WTC11 (cell line): Measurements from ENCODE around the gene MYH1. TPM values are rescaled to one million over a fixed set of nuclear protein-coding genes. Genes with fewer than 3 reads are reported as not detected.

Experiments
- ATAC-seq: fragments of 200-7000 bp; cut with Tn5 transposase; 2 replicates; pipeline ENCODE4 v1.10.0; 2021; ENCODE audit warnings: mild to moderate bottlenecking, moderate library complexity
- CTCF ChIA-PET: fragments of 300-600 bp; sonication (Branson Sonifier 250); formaldehyde crosslinking; loops from one replicate; lab custom pipeline; 2021; ENCODE audit warnings: antibody characterized with exemption; lab: Charles Lee
- POLR2A ChIA-PET: fragments of 350-600 bp; sonication (Branson Sonifier 250); formaldehyde crosslinking; loops from one replicate; lab custom pipeline; 2021; ENCODE audit warnings: antibody characterized with exemption; lab: Charles Lee
- DNase-seq: peaks from one replicate; pipeline ENCODE4 v3.0.0; 2021; ENCODE audit warnings: low spot score
- H3K27ac Mint-ChIP-seq: 2 replicates; pipeline ENCODE4 v1.8.0; 2021; ENCODE audit warnings: mixed read lengths
- H3K27me3 Mint-ChIP-seq: 2 replicates; pipeline ENCODE4 v1.8.0; 2021; ENCODE audit warnings: low read depth, mild to moderate bottlenecking, moderate library complexity, mixed read lengths
- H3K36me3 Mint-ChIP-seq: 2 replicates; pipeline ENCODE4 v1.8.0; 2021; ENCODE audit warnings: mixed read lengths
- H3K4me1 Mint-ChIP-seq: 2 replicates; pipeline ENCODE4 v1.8.0; 2022; ENCODE audit warnings: mixed read lengths
- H3K4me3 Mint-ChIP-seq: 2 replicates; pipeline ENCODE4 v1.8.0; 2021; ENCODE audit warnings: mild to moderate bottlenecking, moderate library complexity, mixed read lengths
- H3K9me3 Mint-ChIP-seq: 2 replicates; pipeline ENCODE4 v1.8.0; 2021; ENCODE audit warnings: mixed read lengths
- CREB1 ChIP-seq: sonication (generic); formaldehyde crosslinking; IDR thresholded peaks from 2 replicates; pipeline ENCODE4 v1.8.0; 2023; ENCODE audit warnings: mild to moderate bottlenecking, missing genetic modification reagents
- FOXJ3 ChIP-seq: sonication (generic); formaldehyde crosslinking; IDR thresholded peaks from 2 replicates; pipeline ENCODE4 v1.9.0; 2021; ENCODE audit warnings: missing genetic modification reagents, mild to moderate bottlenecking, borderline replicate concordance
- JUN ChIP-seq: sonication (generic); formaldehyde crosslinking; IDR thresholded peaks from 2 replicates; pipeline ENCODE4 v1.8.0; 2023; ENCODE audit warnings: mild to moderate bottlenecking, missing genetic modification reagents
- NR1H2 ChIP-seq: sonication (generic); formaldehyde crosslinking; IDR thresholded peaks from 2 replicates; pipeline ENCODE4 v1.9.0; 2021; ENCODE audit warnings: mild to moderate bottlenecking, moderate library complexity, missing genetic modification reagents
- TEAD4 ChIP-seq: sonication (generic); formaldehyde crosslinking; IDR thresholded peaks from 2 replicates; pipeline ENCODE4 v1.8.0; 2022; ENCODE audit warnings: mild to moderate bottlenecking, missing genetic modification reagents
- ZNF138 ChIP-seq: sonication (generic); formaldehyde crosslinking; conservative IDR thresholded peaks from 2 replicates; pipeline ENCODE4 v1.8.1; 2022; ENCODE audit warnings: mild to moderate bottlenecking, moderate library complexity, missing genetic modification reagents
- ZNF317 ChIP-seq: sonication (generic); formaldehyde crosslinking; IDR thresholded peaks from 2 replicates; pipeline ENCODE4 v1.8.1; 2023; ENCODE audit warnings: low read depth, mild to moderate bottlenecking, moderate library complexity, missing genetic modification reagents, borderline replicate concordance
- total RNA-seq: library from RNA; stranded (reverse); gene quantifications from 3 replicates; pipeline ENCODE4 v1.2.3, GENCODE V29; 2021
- TF ChIP-seq, protein P1 (sequence below): sonication (generic); formaldehyde crosslinking; conservative IDR thresholded peaks from 2 replicates; pipeline ENCODE4 v1.8.1; 2023; ENCODE audit warnings: mild to moderate bottlenecking, low read depth, missing genetic modification reagents, moderate library complexity
- TF ChIP-seq, protein P2 (sequence below): sonication (generic); formaldehyde crosslinking; IDR thresholded peaks from 2 replicates; pipeline ENCODE4 v1.8.1; 2022; ENCODE audit warnings: mild to moderate bottlenecking, missing genetic modification reagents, moderate library complexity, borderline replicate concordance
- TF ChIP-seq, protein P3 (sequence below): fragments of 250-450 bp; sonication (Bioruptor Pico); IDR thresholded peaks from 2 replicates; pipeline ENCODE4 v1.8.0; 2021; ENCODE audit warnings: mild to moderate bottlenecking
- TF ChIP-seq, protein P4 (sequence below): sonication (generic); formaldehyde crosslinking; IDR thresholded peaks from 2 replicates; pipeline ENCODE4 v1.8.1; 2023; ENCODE audit warnings: mild to moderate bottlenecking, missing genetic modification reagents
- TF ChIP-seq, protein P5 (sequence below): sonication (generic); formaldehyde crosslinking; IDR thresholded peaks from 2 replicates; pipeline ENCODE4 v1.8.0; 2022; ENCODE audit warnings: mild to moderate bottlenecking, missing genetic modification reagents
- TF ChIP-seq, protein P6 (sequence below): sonication (generic); formaldehyde crosslinking; IDR thresholded peaks from 2 replicates; pipeline ENCODE4 v1.8.1; 2022; ENCODE audit warnings: low read depth, missing genetic modification reagents, borderline replicate concordance
- TF ChIP-seq, protein P7 (sequence below): sonication (generic); formaldehyde crosslinking; IDR thresholded peaks from 2 replicates; pipeline ENCODE4 v1.8.1; 2022; ENCODE audit warnings: missing genetic modification reagents, borderline replicate concordance

MYH1 gene
- total RNA-seq, 1 experiment from 2014 or later = not detected

DNA sequence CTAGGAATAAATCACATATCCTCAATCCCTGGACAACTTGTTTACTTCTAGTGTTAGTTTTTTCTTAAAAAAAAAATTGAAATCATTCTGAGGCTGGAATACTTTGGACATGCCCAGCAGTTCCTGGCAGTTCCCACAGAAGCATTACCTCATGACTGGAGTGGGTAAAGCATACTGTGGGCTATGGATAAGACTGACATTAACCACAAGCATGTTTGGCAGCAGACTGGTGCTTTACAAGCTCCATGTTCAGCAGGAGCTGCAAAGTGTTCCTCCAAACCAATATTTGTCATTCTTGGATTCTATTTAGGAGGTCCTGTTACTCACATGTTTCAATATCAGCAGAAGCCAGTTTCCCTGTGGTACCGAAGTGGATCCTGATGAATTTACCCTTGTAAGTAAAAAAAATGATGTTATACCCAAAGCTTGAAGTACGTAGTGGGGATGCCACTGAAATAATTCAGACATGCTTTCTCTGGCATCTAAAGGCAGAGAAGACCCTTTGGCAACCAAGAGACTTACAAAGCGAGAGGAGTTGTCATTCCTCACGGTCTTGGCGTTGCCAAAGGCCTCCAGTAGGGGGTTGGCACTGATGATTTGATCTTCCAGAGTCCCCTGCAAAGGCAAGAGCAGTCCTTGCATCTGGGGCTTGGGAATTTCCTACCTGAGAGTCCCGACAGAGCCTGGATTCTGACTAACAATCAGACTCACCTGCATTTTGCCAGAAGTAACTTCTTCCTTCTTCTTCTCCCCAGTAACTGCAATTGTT lies 4.9 kb downstream of the MYH1 start (continued):
- TF ChIP-seq, protein P1, sequence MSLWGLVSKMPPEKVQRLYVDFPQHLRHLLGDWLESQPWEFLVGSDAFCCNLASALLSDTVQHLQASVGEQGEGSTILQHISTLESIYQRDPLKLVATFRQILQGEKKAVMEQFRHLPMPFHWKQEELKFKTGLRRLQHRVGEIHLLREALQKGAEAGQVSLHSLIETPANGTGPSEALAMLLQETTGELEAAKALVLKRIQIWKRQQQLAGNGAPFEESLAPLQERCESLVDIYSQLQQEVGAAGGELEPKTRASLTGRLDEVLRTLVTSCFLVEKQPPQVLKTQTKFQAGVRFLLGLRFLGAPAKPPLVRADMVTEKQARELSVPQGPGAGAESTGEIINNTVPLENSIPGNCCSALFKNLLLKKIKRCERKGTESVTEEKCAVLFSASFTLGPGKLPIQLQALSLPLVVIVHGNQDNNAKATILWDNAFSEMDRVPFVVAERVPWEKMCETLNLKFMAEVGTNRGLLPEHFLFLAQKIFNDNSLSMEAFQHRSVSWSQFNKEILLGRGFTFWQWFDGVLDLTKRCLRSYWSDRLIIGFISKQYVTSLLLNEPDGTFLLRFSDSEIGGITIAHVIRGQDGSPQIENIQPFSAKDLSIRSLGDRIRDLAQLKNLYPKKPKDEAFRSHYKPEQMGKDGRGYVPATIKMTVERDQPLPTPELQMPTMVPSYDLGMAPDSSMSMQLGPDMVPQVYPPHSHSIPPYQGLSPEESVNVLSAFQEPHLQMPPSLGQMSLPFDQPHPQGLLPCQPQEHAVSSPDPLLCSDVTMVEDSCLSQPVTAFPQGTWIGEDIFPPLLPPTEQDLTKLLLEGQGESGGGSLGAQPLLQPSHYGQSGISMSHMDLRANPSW (CRISPR knock-in tag) = no peak
- TF ChIP-seq, protein P2, sequence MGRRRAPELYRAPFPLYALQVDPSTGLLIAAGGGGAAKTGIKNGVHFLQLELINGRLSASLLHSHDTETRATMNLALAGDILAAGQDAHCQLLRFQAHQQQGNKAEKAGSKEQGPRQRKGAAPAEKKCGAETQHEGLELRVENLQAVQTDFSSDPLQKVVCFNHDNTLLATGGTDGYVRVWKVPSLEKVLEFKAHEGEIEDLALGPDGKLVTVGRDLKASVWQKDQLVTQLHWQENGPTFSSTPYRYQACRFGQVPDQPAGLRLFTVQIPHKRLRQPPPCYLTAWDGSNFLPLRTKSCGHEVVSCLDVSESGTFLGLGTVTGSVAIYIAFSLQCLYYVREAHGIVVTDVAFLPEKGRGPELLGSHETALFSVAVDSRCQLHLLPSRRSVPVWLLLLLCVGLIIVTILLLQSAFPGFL = no peak

DNA sequence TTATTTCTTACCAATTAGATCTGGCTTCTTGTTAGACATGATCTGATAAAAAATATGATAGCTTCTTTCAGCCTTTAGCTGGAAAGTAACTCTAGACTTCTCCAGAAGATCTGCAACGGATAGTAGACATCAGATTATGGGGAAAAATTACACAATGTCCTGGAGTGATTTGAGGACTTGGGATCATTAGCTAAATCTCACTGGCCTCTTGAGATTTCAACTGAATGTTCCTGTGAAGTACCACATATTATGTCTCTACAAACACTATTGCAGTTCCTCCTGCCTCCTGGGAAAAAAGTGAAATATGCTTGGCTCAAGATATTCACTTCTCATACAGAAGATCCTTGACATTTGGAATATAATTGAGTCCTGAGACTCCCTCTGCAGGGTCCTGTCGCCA lies 5.5 kb downstream of the MYH1 start:
- TF ChIP-seq, protein P3, sequence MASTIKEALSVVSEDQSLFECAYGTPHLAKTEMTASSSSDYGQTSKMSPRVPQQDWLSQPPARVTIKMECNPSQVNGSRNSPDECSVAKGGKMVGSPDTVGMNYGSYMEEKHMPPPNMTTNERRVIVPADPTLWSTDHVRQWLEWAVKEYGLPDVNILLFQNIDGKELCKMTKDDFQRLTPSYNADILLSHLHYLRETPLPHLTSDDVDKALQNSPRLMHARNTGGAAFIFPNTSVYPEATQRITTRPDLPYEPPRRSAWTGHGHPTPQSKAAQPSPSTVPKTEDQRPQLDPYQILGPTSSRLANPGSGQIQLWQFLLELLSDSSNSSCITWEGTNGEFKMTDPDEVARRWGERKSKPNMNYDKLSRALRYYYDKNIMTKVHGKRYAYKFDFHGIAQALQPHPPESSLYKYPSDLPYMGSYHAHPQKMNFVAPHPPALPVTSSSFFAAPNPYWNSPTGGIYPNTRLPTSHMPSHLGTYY (CRISPR knock-in tag) = no peak
- TF ChIP-seq FOXJ3 (CRISPR knock-in tag) (no peak), CREB1 (CRISPR knock-in tag) (no peak), NR1H2 (CRISPR knock-in tag) (no peak), TEAD4 (no peak), JUN (CRISPR knock-in tag) (no peak), ZNF138 (no peak), ZNF317 (CRISPR knock-in tag) (no peak)
- TF ChIP-seq, protein P4, sequence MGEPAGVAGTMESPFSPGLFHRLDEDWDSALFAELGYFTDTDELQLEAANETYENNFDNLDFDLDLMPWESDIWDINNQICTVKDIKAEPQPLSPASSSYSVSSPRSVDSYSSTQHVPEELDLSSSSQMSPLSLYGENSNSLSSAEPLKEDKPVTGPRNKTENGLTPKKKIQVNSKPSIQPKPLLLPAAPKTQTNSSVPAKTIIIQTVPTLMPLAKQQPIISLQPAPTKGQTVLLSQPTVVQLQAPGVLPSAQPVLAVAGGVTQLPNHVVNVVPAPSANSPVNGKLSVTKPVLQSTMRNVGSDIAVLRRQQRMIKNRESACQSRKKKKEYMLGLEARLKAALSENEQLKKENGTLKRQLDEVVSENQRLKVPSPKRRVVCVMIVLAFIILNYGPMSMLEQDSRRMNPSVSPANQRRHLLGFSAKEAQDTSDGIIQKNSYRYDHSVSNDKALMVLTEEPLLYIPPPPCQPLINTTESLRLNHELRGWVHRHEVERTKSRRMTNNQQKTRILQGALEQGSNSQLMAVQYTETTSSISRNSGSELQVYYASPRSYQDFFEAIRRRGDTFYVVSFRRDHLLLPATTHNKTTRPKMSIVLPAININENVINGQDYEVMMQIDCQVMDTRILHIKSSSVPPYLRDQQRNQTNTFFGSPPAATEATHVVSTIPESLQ (CRISPR knock-in tag) = no peak
- TF ChIP-seq, protein P5, sequence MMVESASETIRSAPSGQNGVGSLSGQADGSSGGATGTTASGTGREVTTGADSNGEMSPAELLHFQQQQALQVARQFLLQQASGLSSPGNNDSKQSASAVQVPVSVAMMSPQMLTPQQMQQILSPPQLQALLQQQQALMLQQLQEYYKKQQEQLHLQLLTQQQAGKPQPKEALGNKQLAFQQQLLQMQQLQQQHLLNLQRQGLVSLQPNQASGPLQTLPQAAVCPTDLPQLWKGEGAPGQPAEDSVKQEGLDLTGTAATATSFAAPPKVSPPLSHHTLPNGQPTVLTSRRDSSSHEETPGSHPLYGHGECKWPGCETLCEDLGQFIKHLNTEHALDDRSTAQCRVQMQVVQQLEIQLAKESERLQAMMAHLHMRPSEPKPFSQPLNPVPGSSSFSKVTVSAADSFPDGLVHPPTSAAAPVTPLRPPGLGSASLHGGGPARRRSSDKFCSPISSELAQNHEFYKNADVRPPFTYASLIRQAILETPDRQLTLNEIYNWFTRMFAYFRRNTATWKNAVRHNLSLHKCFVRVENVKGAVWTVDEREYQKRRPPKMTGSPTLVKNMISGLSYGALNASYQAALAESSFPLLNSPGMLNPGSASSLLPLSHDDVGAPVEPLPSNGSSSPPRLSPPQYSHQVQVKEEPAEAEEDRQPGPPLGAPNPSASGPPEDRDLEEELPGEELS (CRISPR knock-in tag) = no peak
- TF ChIP-seq, protein P6, sequence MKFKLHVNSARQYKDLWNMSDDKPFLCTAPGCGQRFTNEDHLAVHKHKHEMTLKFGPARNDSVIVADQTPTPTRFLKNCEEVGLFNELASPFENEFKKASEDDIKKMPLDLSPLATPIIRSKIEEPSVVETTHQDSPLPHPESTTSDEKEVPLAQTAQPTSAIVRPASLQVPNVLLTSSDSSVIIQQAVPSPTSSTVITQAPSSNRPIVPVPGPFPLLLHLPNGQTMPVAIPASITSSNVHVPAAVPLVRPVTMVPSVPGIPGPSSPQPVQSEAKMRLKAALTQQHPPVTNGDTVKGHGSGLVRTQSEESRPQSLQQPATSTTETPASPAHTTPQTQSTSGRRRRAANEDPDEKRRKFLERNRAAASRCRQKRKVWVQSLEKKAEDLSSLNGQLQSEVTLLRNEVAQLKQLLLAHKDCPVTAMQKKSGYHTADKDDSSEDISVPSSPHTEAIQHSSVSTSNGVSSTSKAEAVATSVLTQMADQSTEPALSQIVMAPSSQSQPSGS (CRISPR knock-in tag) = no peak
- TF ChIP-seq, protein P7, sequence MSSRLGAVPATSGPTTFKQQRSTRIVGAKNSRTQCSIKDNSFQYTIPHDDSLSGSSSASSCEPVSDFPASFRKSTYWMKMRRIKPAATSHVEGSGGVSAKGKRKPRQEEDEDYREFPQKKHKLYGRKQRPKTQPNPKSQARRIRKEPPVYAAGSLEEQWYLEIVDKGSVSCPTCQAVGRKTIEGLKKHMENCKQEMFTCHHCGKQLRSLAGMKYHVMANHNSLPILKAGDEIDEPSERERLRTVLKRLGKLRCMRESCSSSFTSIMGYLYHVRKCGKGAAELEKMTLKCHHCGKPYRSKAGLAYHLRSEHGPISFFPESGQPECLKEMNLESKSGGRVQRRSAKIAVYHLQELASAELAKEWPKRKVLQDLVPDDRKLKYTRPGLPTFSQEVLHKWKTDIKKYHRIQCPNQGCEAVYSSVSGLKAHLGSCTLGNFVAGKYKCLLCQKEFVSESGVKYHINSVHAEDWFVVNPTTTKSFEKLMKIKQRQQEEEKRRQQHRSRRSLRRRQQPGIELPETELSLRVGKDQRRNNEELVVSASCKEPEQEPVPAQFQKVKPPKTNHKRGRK (CRISPR knock-in tag) = no peak
- H3K36me3 Mint-ChIP-seq = no peaks in the 10 kb centered on the region
- no peak overlapping the region for H3K27ac Mint-ChIP-seq
- no peak for ATAC-seq
- H3K4me3 Mint-ChIP-seq = no peak overlapping the region
- POLR2A ChIA-PET = no interaction called here
- no peak for DNase-seq
- peaks cover 5% of the 10 kb centered on the region for H3K4me1 Mint-ChIP-seq
- CTCF ChIA-PET = interaction anchor here (1.3 kb wide), 1 partner anchor 102 kb away, joined by 4 read pairs; no protein-coding TSS in a partner anchor
- H3K27me3 Mint-ChIP-seq = no peaks in the 10 kb centered on the region
- no peaks in the 10 kb centered on the region for H3K9me3 Mint-ChIP-seq
